GM21529 (cell line): ENCODE results near the gene IGF1.

Source experiments
- ATAC-seq: cut with Tn5 transposase; IDR thresholded peaks from one replicate; pipeline ENCODE4 v1.9.1; 2021; ENCODE audit not compliant: unreplicated experiment

Gene IGF1

GRCh38 chr12:102480406-102480805, at the start of gene IGF1:
Gene IGF1 (minus strand): TSS chr12:102480563. CDS start chr12:102480381, 182 bp downstream.
- ATAC-seq, result no peak

- no peak for ATAC-seq
Observed at GRCh38 chr12:102528111-102528510, 47.7 kb upstream of the IGF1 start.

- ATAC-seq, result no peak
Observed at GRCh38 chr12:102527171-102527720, 46.9 kb upstream of the IGF1 start.

GRCh38 chr12:102526656-102527055, 46.3 kb upstream of the IGF1 start:
- ATAC-seq, result no peak

DNA sequence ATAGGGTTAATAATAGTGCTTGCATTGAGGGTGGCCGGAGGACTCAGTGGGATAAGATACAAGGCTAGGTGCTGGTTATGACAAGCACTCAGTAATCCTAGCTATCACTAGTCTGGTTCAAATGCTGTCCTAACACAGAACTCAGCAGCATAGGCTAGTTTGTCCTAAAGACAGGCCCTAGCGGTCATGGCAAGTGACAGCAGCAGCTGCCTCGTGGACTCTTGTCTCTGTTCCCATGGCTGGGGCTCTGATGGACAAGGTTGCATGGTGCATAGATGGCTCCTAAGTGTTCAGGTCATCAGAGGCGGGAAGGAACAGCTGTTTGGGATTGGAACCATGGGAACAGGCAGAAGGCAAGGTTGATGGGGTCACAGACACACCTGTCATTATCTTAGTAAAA, 42.4 kb upstream of the IGF1 start:
- ATAC-seq, result no peak

- no peak for ATAC-seq
Observed at GRCh38 chr12:102521662-102522277, 41.4 kb upstream of the IGF1 start.

- ATAC-seq, result no peak
Observed at GRCh38 chr12:102518871-102519270, 38.5 kb upstream of the IGF1 start.

- ATAC-seq, result no peak
Observed at GRCh38 chr12:102514696-102515095, 34.3 kb upstream of the IGF1 start.

GRCh38 chr12:102513739-102514138, 33.4 kb upstream of the IGF1 start:
- no peak for ATAC-seq

- ATAC-seq, result peak; percentile 84
Observed at GRCh38 chr12:102513272-102513671, 32.9 kb upstream of the IGF1 start.

DNA sequence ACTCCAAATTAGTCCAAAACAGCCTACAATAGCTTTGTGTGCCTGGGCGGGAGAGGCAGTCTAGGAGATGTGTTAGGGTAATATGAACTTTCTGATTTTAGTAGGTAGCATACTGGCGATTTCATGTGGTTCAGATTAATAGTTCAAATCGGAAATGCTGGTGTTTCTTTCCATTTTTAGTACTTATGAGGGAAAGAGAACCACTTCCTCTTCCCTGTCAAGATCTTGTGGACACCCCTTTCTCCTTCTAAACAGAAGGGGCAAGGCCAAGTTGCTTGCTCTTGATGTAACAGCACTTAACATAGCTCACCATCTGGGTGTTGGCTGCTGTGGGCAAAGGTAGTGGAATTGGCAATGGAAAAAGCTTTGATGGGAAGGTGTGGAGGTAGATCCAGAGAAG, 32.2 kb upstream of the IGF1 start:
- ATAC-seq, result peak; percentile 25

DNA sequence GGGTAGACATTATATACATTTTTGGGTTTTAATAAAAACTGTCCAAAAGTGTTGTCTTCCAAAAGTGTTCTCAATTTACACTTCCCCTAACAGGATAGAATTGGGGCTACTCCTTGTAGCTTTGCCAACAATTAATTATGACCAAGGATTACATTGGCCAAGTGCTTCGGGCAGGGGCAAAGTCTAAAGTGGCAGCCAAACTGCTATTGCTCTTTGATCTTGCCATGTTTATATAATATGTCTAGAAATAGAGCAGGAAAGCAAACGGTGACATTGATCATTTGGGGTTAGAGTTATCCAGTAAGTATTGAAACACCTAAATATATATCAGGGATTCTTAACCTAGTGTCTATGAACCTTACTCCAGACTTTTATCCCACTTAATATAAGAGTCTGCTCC, 31.2 kb upstream of the IGF1 start:
- no peak for ATAC-seq

DNA sequence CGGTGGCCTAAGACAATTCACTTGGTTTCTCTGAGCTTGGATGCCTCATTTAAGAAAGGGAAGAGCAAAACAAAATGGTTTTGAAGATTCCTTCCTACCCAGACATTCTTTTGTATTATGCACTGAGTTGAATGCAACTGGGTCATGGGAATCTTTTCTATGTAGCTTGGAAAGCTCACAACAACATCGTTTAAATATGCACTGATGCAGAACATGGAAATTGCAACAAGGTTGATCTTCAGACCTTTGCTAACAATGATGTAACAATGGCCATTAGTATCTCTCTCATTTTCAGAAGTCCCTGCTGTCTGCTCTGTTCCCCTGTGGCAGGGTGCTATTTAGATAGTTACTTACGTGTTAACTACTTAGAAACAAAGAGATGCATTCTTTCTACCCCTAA, 30.1 kb upstream of the IGF1 start:
- ATAC-seq, result no peak

DNA sequence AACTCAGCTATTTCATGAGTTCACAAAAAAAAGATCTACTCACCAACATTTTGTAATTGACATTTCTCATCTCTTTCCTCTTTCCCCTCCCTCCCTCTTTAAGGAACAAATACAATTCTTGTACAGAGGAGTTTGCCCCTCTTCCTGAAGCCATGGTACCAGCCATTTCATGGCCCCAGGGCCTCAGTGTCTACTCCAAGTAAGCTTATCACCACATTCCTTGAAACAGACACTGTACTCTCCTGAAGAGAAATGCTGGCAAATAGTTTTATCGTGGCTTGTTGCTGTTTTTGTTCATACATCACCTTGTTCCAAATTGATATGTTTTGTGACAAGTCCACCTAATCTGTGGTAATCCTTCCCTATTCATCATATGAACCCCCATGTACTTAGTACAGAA, 29.7 kb upstream of the IGF1 start:
- no peak for ATAC-seq

DNA sequence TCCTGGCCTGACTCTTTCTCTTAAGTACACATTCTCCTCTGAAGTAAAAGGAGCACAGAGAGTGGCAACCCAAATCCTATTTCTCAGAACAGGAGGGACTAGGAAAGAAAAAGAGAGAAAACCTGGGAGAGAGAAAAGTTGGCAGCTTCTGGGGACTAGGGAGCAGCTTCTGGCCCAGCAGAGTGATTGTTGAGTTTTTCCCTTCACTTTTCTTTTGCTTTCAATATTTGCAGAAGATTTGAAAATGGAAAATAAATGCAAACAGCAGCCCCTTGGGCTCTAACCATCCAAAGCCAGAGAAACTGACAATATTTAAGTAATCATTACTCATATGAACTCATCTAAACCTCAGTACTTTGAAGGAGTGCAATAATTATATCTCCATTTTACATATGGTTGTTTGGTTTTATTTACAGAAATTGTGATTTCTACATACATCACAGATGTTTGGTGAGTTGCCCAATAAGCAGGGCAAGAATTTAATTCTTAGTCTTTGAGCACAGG, 28.8 kb upstream of the IGF1 start:
- no peak for ATAC-seq

DNA sequence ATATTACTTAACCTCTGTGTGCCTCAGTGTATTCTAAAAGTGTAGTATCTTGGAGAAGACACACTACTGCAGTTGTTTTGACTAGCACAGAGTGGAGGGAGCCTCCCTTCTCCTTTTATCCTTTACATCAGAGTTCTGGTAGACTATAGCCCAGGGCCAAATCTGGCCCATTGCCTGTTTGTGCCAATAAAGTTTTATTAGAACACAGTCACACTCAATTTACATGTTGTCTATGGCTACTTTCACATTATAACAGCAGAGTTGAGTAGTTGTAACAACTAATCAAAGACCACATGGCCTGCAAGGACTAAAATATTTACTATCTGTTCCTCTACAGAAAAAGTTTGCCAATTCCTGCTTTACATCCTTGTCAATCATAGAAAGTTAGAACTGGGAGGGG, 27.7 kb upstream of the IGF1 start:
- no peak for ATAC-seq

- ATAC-seq, result no peak
Observed at GRCh38 chr12:102507301-102507700, 26.9 kb upstream of the IGF1 start.

DNA sequence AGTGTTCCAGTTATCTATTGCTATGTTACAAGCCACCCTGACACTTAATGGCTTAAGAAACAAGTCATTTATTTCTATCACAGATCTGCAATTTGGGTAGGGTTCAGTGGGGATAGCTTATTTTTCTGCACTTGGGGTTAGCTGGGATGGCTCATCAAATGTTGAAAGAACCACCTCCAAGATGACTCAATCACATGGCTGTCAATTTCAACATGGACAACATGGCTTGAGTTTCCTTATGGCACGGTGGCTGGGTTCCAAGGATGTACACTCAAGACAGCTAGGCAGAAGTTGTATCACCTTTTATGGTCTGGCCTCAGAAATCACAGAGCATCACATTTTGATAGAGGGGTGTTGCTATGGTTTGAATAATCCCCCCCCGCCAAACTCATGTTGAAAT, 24.5 kb upstream of the IGF1 start:
- ATAC-seq, result no peak

DNA sequence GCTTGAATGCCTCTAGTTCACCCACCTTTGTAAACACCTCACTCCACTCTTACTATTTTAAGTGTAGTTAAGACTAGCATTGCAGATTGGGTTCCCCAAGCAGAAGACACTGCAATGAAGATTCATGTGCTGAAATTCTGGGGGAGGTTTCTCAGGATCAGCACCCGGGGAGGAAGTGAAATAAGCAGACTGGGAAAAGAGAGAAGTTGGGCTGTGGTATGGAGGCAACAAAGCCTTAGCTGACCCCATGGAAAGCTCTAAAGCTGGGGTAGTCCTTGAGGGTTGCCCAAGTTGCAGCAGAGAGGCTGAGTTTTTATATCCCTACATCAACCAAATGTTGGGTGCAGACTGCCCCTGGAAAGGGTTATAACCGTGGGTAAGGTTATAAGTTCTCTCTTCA, 23.9 kb upstream of the IGF1 start:
- ATAC-seq, result no peak

GRCh38 chr12:102503831-102504230, 23.5 kb upstream of the IGF1 start:
- ATAC-seq, result no peak

DNA sequence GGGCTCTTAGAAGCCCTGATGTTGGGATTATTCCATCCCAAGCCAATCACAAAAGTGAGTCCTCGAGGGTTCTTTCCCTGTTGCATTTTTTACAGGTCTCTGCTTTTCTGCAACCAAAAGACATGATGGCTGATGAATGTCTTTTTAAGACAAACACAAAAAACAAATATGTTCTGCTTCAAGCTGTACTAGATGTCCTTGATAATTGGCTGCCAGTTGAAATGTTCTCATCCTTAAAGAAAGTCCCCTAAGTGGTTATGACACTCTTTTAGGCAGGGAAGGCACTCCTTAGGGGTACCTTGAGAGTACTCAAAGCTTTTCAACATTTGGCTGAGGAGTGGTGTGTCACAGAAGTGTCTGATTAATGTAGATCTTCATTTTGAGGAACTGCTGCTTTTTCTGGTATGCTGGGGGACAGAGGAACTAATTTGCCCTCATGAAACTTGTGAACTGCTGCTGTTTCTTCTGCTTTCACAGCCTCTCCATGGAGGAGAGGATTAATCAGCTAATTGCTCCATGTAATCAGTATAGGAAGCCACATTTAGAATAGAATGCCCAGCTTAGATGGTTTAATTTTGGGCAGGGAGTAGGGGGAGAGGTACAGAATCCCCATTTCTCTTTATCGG, 22.8 kb upstream of the IGF1 start:
- peak; percentile 89 for ATAC-seq

DNA sequence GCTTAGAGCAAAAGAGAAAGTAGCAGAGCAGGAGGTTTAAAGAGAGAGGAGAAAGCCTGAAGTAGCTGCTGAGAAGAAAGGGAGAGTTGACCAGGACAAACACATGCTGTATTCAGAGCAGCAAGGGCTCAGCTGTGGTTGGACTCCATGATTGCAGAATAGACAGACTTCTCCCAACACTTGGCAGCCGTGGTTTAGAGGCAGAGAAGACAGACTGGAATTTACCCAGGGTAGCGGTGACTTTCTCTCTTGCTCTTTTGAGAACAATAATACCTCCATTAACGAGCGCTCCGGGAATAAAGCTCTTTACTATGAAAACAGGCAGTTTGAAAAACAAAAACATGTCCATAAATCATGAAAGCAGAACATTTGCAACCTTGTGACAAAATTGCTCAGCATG, 21.4 kb upstream of the IGF1 start:
- no peak for ATAC-seq

- ATAC-seq, result no peak
Observed at GRCh38 chr12:102498471-102498870, 18.1 kb upstream of the IGF1 start.
